NCI-H82 treated with DMSO at 0.1 percent for 48 hours (cell line): ENCODE measurements around the gene CGB5.
"Not testable (repeated sequence)": the region's sequence is repeated elsewhere in the genome, so short reads cannot be mapped to it uniquely, and the experiment has no call there.

ENCODE experiments used
- DNase-seq: peaks from one replicate; lab custom pipeline; 2025; ENCODE audit not compliant: unreplicated experiment; lab: John Stamatoyannopoulos, UW

Gene CGB5

GRCh38 chr19:49020931-49021895 lies 22.4 kb upstream of the CGB5 start:
- DNase-seq, result no peak

- DNase-seq, result no peak
Observed at GRCh38 chr19:49022116-49022515, 21.5 kb upstream of the CGB5 start.

GRCh38 chr19:49024233-49024632 lies 19.4 kb upstream of the CGB5 start, which contains the start of gene CGB3:
TSS of gene CGB3 (minus strand) at chr19:49024333. CDS start at chr19:49023971, 362 bp downstream.
- not testable (repeated sequence) for DNase-seq

- DNase-seq, result not testable (repeated sequence)
Observed at GRCh38 chr19:49025088-49025487, 18.6 kb upstream of the CGB5 start.

GRCh38 chr19:49025599-49025998 lies 18.0 kb upstream of the CGB5 start:
- not testable (repeated sequence) for DNase-seq

- DNase-seq, result not testable (repeated sequence)
Observed at GRCh38 chr19:49028686-49029085, 15.0 kb upstream of the CGB5 start.

GRCh38 chr19:49029749-49030148 lies 13.9 kb upstream of the CGB5 start:
- DNase-seq, result not testable (repeated sequence)

GRCh38 chr19:49030323-49030722 lies 13.3 kb upstream of the CGB5 start:
- DNase-seq, result not testable (repeated sequence)

GRCh38 chr19:49031642-49032301 lies 11.9 kb upstream of the CGB5 start, which contains the start of gene CGB2:
TSS of gene CGB2 (plus strand) at chr19:49031890. CDS start at chr19:49032096, 206 bp downstream.
- DNase-seq, result peak; percentile 66

- DNase-seq, result peak; percentile 57
Observed at GRCh38 chr19:49036815-49037214, 6.8 kb upstream of the CGB5 start, which contains the start of gene CGB1. TSS of gene CGB1 (minus strand) at chr19:49036895. CDS start at chr19:49036711, 184 bp downstream.

GRCh38 chr19:49038111-49038510 lies 5.5 kb upstream of the CGB5 start:
- DNase-seq, result not testable (repeated sequence)

- not testable (repeated sequence) for DNase-seq
Observed at GRCh38 chr19:49038557-49039276, 4.9 kb upstream of the CGB5 start.

- not testable (repeated sequence) for DNase-seq
Observed at GRCh38 chr19:49039736-49040135, 3.9 kb upstream of the CGB5 start.

GRCh38 chr19:49042177-49042576 lies 1.5 kb upstream of the CGB5 start:
- DNase-seq, result no peak

GRCh38 chr19:49042666-49043065 lies 982 bp upstream of the CGB5 start:
- DNase-seq, result not testable (repeated sequence)

- DNase-seq, result not testable (repeated sequence)
Observed at GRCh38 chr19:49049011-49049410, 5.4 kb downstream of the CGB5 start, which contains the start of gene CGB8. TSS of gene CGB8 (minus strand) at chr19:49049111. CDS start at chr19:49048739, 372 bp downstream.

- DNase-seq, result not testable (repeated sequence)
Observed at GRCh38 chr19:49049834-49050233, 6.2 kb downstream of the CGB5 start.

- DNase-seq, result not testable (repeated sequence)
Observed at GRCh38 chr19:49050376-49051033, 6.9 kb downstream of the CGB5 start.

- peak; percentile 15 for DNase-seq
Observed at GRCh38 chr19:49056101-49056901, 12.7 kb downstream of the CGB5 start.
